Activated CD8-positive, alpha-beta memory T cell treated with anti-CD3 and anti-CD28 coated beads, Interleukin-2, amount 10 ng/mL, durations not matched to agents 7 days and 5 days (primary cell): ENCODE measurements around the gene PINLYP. TPM values are rescaled to one million over a fixed set of nuclear protein-coding genes. Genes with fewer than 3 reads are reported as not detected.

Experiments
- ATAC-seq: fragments of 150-1000 bp; cut with Tn5 transposase; one replicate; pipeline ENCODE4 v1.10.0; 2021; ENCODE audit warnings: moderate library complexity
- CTCF ChIA-PET: fragments of 350-600 bp; sonication (Branson Sonifier 250); formaldehyde crosslinking; loops from one replicate; lab custom pipeline; 2021; ENCODE audit warnings: antibody characterized with exemption; lab: Charles Lee
- DNase-seq: peaks from one replicate; pipeline ENCODE4 v3.0.0-alpha.2; 2020
- H3K27ac Mint-ChIP-seq: one replicate; pipeline ENCODE4 v1.8.0; 2021; ENCODE audit warnings: mild to moderate bottlenecking, mixed read lengths
- H3K27me3 Mint-ChIP-seq: one replicate; pipeline ENCODE4 v1.8.0; 2021; ENCODE audit warnings: mixed read lengths
- H3K36me3 Mint-ChIP-seq: one replicate; pipeline ENCODE4 v1.8.0; 2021; ENCODE audit warnings: mild to moderate bottlenecking, mixed read lengths
- H3K4me1 Mint-ChIP-seq: one replicate; pipeline ENCODE4 v1.8.0; 2021; ENCODE audit warnings: mixed read lengths
- H3K4me3 Mint-ChIP-seq: one replicate; pipeline ENCODE4 v1.8.0; 2021; ENCODE audit warnings: mild to moderate bottlenecking, moderate library complexity, mixed read lengths
- H3K9me3 Mint-ChIP-seq: one replicate; pipeline ENCODE4 v1.8.0; 2022; ENCODE audit warnings: low read depth, mixed read lengths
- total RNA-seq, 2 experiments: library from RNA; stranded (reverse); gene quantifications; one replicate each; pipeline ENCODE4 v1.2.3, GENCODE V29; 2021

PINLYP gene
- total RNA-seq, 2 experiments from 2014 or later, result 16.8 to 19.7 TPM

- H3K9me3 Mint-ChIP-seq, result no peaks in the 10 kb centered on the region
- ATAC-seq (no peak), DNase-seq (no peak)
- no peaks in the 10 kb centered on the region for H3K4me1 Mint-ChIP-seq
- CTCF ChIA-PET, result interaction anchor here (0.6 to 1.4 kb wide), 3 partner anchors 12 to 87 kb away, joined by 3 to 7 read pairs (median 3); no protein-coding TSS in a partner anchor
- no peak overlapping the region for H3K27ac Mint-ChIP-seq
- H3K4me3 Mint-ChIP-seq, result no peak overlapping the region
- H3K36me3 Mint-ChIP-seq, result no peaks in the 10 kb centered on the region
- H3K27me3 Mint-ChIP-seq, result no peaks in the 10 kb centered on the region
These were observed 30.4 kb downstream of the PINLYP start for GRCh38 chr19:43605875-43606568.

GRCh38 chr19:43606569-43607229 lies 31.1 kb downstream of the PINLYP start:
- no peak for DNase-seq
- no peaks in the 10 kb centered on the region for H3K36me3 Mint-ChIP-seq
- H3K27me3 Mint-ChIP-seq, result no peaks in the 10 kb centered on the region
- CTCF ChIA-PET, result interaction anchor here (0.6 to 1.4 kb wide), 4 partner anchors 12 to 159 kb away, joined by 3 to 7 read pairs (median 3); no protein-coding TSS in a partner anchor
- no peak overlapping the region for H3K4me3 Mint-ChIP-seq
- no peak for ATAC-seq
- no peaks in the 10 kb centered on the region for H3K9me3 Mint-ChIP-seq
- no peaks in the 10 kb centered on the region for H3K4me1 Mint-ChIP-seq
- no peak overlapping the region for H3K27ac Mint-ChIP-seq

- Mint-ChIP-seq H3K36me3 (peaks cover 3% of the 10 kb centered on the region), H3K4me1 (no peaks in the 10 kb centered on the region), H3K9me3 (no peaks in the 10 kb centered on the region), H3K27ac (no peak overlapping the region), H3K27me3 (no peaks in the 10 kb centered on the region), H3K4me3 (no peak overlapping the region)
- no peak for ATAC-seq
- CTCF ChIA-PET, result interaction anchor here (1.2 to 1.4 kb wide), 2 partner anchors 88 to 160 kb away, joined by 3 read pairs; no protein-coding TSS in a partner anchor
- no peak for DNase-seq
These were observed 31.9 kb downstream of the PINLYP start for GRCh38 chr19:43607238-43608205.

DNA sequence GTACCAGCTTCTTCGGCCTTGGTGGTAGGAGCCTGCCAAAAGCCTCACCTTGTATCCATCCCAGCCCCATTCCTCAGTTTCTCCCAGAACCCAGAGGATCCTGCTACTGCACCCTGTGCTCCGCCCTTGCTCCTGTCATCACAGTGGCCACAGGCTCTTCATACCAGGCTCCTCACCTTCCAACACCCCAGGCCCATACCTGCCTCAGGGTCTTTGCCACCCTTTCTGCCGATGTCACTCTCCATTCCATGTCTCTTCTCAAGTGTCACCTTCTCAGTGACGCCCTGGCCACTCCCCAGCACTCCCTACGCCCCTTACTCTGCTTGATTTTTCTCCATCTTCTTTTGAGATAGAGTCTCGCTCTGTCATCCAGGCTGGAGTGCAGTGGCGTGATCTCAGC lies 34.3 kb downstream of the PINLYP start:
- no peak overlapping the region for H3K27ac Mint-ChIP-seq
- CTCF ChIA-PET, result no interaction called here
- no peaks in the 10 kb centered on the region for H3K9me3 Mint-ChIP-seq
- peaks cover 8% of the 10 kb centered on the region for H3K36me3 Mint-ChIP-seq
- no peaks in the 10 kb centered on the region for H3K27me3 Mint-ChIP-seq
- H3K4me1 Mint-ChIP-seq, result no peaks in the 10 kb centered on the region
- no peak for DNase-seq
- H3K4me3 Mint-ChIP-seq, result no peak overlapping the region
- ATAC-seq, result no peak

DNA sequence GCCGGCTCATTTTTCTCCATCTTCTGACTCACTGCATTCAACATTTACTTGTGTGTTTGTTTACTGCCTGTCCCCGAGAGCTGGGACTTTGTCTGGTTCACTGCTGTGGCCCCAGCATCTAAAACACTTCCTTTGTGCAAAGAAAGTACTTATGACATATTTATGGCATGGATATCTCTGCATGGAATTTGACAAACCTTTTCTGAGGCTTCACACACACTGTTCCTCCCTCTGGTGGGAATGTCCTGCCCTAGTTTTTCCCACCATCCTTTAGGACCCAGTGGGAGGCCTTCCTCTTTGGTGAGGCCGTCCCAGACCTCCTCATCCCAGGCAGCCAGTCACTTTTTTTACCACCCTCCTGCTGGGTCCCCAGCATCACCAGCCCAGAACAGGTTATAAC lies 34.9 kb downstream of the PINLYP start:
- H3K9me3 Mint-ChIP-seq, result no peaks in the 10 kb centered on the region
- no peak overlapping the region for H3K27ac Mint-ChIP-seq
- ATAC-seq, result no peak
- CTCF ChIA-PET, result no interaction called here
- no peak overlapping the region for H3K4me3 Mint-ChIP-seq
- no peak for DNase-seq
- H3K36me3 Mint-ChIP-seq, result peaks cover 8% of the 10 kb centered on the region
- no peaks in the 10 kb centered on the region for H3K4me1 Mint-ChIP-seq
- no peaks in the 10 kb centered on the region for H3K27me3 Mint-ChIP-seq

GRCh38 chr19:43611788-43612187 lies 36.2 kb downstream of the PINLYP start, which contains the start of gene SRRM5:
SRRM5 (plus strand) TSS chr19:43612088; CDS start chr19:43612122, 34 bp downstream.
- H3K36me3 Mint-ChIP-seq, result peaks cover 8% of the 10 kb centered on the region
- no peaks in the 10 kb centered on the region for H3K27me3 Mint-ChIP-seq
- ATAC-seq (no peak), DNase-seq (no peak)
- H3K4me3 Mint-ChIP-seq, result no peak within 1 kb of the TSS
- peak within 1 kb of the TSS; percentile 63 for H3K27ac Mint-ChIP-seq
- H3K9me3 Mint-ChIP-seq, result no peaks in the 10 kb centered on the region
- CTCF ChIA-PET, result no interaction called here
- no peaks in the 10 kb centered on the region for H3K4me1 Mint-ChIP-seq

DNA sequence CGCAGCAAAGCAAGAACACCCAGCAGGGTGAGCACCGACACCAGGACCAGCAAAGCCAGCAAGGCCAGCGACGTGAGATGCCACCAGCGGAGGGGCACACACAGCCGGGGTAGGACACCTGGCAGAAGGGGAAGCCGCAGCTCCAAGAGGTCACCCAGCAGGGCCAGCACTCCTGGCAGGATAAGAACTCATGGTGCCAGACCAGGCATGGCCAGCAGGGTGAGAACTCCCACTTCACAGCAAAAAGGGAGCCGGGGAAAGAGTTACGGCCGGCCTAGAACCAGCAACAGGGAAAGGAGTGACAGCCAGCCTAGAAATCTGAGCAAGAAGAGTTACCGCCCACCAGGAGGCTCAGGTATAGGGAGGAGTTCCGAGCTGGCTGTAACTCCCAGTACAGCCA lies 36.8 kb downstream of the PINLYP start:
- no peaks in the 10 kb centered on the region for H3K4me1 Mint-ChIP-seq
- H3K4me3 Mint-ChIP-seq, result no peak overlapping the region
- CTCF ChIA-PET, result no interaction called here
- H3K27me3 Mint-ChIP-seq, result no peaks in the 10 kb centered on the region
- DNase-seq, result no peak
- H3K27ac Mint-ChIP-seq, result no peak overlapping the region
- no peak for ATAC-seq
- H3K36me3 Mint-ChIP-seq, result peaks cover 8% of the 10 kb centered on the region
- H3K9me3 Mint-ChIP-seq, result no peaks in the 10 kb centered on the region

DNA sequence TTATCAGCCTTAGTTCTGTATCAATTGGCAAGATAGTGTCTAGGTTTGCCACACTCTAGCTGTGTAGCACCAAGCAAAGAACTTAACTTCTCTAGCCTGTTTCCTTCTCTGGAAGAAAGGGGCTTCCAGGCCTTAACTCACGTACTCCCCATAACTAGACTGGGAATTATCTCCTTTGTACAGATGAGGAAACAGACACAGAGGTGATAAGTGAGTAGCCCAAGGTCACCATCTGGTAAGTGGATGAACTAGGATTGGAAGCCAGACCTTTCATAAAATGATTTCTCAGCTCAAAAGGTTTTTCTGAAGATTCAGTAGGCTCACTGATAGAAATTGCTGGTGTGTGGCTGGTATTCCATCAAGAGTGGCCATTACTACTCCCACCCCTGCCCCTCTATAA lies 40.7 kb downstream of the PINLYP start:
- Mint-ChIP-seq H3K4me3 (no peak overlapping the region), H3K27ac (no peak overlapping the region), H3K27me3 (no peaks in the 10 kb centered on the region), H3K4me1 (peaks cover 16% of the 10 kb centered on the region), H3K9me3 (no peaks in the 10 kb centered on the region), H3K36me3 (peaks cover 8% of the 10 kb centered on the region)
- CTCF ChIA-PET, result interaction anchor here (2.8 kb wide), 1 partner anchor 61 kb away, joined by 8 read pairs; no protein-coding TSS in a partner anchor
- DNase-seq (no peak), ATAC-seq (no peak)

DNA sequence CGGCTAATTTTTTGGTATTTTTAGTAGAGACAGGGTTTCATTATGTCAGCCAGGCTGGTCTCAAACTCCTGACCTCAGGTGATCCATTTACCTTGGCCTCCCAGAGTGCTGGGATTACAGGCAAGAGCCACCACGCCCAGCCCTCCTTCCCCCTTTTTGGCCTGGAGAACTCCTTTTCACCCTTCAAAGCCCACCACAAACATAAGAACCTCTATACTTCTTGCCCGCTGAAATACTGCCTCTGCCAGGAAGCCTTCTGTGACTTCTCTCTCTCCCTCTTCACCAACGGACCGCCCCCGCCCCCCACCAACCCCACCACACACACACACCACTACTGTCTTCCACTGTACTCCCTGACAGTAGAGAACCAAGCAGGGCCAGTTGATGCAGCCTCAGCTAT lies 41.4 kb downstream of the PINLYP start:
- CTCF ChIA-PET, result interaction anchor here (2.8 kb wide), 1 partner anchor 62 kb away, joined by 8 read pairs; no protein-coding TSS in a partner anchor
- H3K9me3 Mint-ChIP-seq, result no peaks in the 10 kb centered on the region
- no peak overlapping the region for H3K27ac Mint-ChIP-seq
- peaks cover 19% of the 10 kb centered on the region for H3K4me1 Mint-ChIP-seq
- DNase-seq (no peak), ATAC-seq (no peak)
- peaks cover 6% of the 10 kb centered on the region for H3K36me3 Mint-ChIP-seq
- H3K4me3 Mint-ChIP-seq, result no peak overlapping the region
- no peaks in the 10 kb centered on the region for H3K27me3 Mint-ChIP-seq

DNA sequence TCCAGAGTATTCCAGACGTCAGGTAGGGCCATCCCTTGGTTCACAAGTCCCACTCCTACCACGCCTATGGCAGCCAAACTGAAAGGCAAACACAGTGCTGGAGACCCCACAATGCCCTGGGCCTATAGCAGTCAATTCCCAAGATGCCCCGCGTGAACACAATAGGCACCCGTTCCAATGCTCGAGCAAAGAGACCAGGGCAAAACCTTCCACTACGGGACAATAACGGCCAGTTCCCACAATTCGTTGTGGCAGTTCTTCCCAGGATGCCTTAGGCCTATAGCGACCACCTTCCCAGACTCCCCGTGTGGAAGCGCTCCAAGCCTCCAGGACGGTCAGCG lies 43.3 kb downstream of the PINLYP start:
- CTCF ChIA-PET, result interaction anchor here (0.8 to 0.9 kb wide), 2 partner anchors 22 to 49 kb away, joined by 3 read pairs; no protein-coding TSS in a partner anchor
- DNase-seq, result peak; percentile 80
- H3K4me1 Mint-ChIP-seq, result peaks cover 19% of the 10 kb centered on the region
- no peaks in the 10 kb centered on the region for H3K9me3 Mint-ChIP-seq
- no peaks in the 10 kb centered on the region for H3K36me3 Mint-ChIP-seq
- H3K27me3 Mint-ChIP-seq, result no peaks in the 10 kb centered on the region
- ATAC-seq, result peak; percentile 53
- H3K4me3 Mint-ChIP-seq, result peak overlapping the region; percentile 89
- peak overlapping the region; percentile 94 for H3K27ac Mint-ChIP-seq

DNA sequence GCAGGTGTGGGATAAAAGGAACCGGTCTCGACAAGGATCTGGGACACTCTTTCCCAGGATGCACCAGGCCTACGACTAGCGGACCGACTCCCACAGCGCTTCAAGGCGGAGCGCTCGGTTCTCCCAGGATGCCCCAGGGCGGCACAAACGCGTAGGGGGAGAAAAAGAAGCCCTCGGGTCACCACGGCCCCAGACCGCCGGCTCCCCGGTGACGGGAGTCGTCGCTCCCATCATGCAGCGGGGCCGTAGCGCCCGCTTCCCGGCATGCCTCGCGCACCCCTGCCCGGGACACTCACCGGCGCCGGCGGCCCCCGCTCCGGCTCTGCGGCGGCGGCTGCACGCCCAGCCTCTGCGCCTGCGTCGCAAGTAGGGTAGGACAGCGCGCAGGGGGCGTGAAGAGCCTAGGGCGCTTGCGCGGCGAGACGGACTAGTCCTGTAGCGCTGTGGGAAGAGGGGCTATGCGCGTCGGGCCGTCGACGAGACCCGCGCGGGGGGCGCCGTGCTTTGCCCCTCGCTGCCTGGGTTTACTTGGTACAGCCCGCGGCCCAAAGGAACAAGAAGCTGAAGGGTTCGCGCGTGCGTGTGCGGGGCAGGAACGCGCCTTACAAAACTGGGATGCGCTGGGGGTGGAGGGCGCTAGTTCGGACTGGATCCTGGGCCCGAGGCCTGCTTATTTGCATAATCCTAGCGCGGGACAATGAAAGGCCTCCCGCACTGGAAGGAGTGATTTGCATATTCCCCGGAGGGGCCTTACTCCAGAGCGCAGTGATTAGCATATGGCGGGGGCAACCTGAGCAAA lies 43.9 kb downstream of the PINLYP start, which contains the start of gene ZNF428:
ZNF428 (minus strand) TSS at position 368 of the 799 bp plus-strand sequence. CDS start 5,325 bp downstream, outside the sequence.
- DNase-seq (peak; percentile 90), ATAC-seq (peak; percentile 91)
- peak within 1 kb of the TSS; percentile 94 for H3K27ac Mint-ChIP-seq
- no peaks in the 10 kb centered on the region for H3K27me3 Mint-ChIP-seq
- no peaks in the 10 kb centered on the region for H3K9me3 Mint-ChIP-seq
- CTCF ChIA-PET, result interaction anchor here (1.0 to 1.7 kb wide), 3 partner anchors 22 to 173 kb away, joined by 3 to 4 read pairs (median 3); partner anchors contain the start of gene ZNF576
- peaks cover 24% of the 10 kb centered on the region for H3K4me1 Mint-ChIP-seq
- H3K4me3 Mint-ChIP-seq, result peak within 1 kb of the TSS; percentile 89
- H3K36me3 Mint-ChIP-seq, result no peaks in the 10 kb centered on the region
